Measurements from ENCODE around the gene SERGEF.

- no peak for TF ChIP-seq CTCF (IDR thresholded peaks at IDR 0.05)
- TF ChIP-seq POLR2A (IDR thresholded peaks at IDR 0.05), result no peak
Observed at GRCh38 chr11:17771415-17771814, 241.4 kb downstream of the SERGEF start.

All from heart left ventricle (tissue), 13 donors.